Cardiac muscle cell (in vitro differentiated cells and primary cell): ENCODE results near the gene TOPAZ1. TPM values are rescaled to one million over a fixed set of nuclear protein-coding genes. Genes with fewer than 3 reads are reported as not detected.

Experiments used
- DNase-seq, 2 donors: peaks; one replicate each; pipeline versions ENCODE4 v3.0.0 to v3.0.0-alpha.2; 2010 to 2017; ENCODE audit warnings: low read depth in 1 of 2, low spot score in 1 of 2
- H3K27ac ChIP-seq: fragments of 200-600 bp; sonication (generic); 2 replicates; pipeline ENCODE4 v1.5.1; 2016
- H3K27me3 ChIP-seq: fragments of 200-600 bp; sonication (generic); 2 replicates; pipeline ENCODE4 v1.6.0; 2016; ENCODE audit warnings: control low read depth
- H3K36me3 ChIP-seq: fragments of 200-600 bp; sonication (generic); 2 replicates; pipeline ENCODE4 v1.5.1; 2016; ENCODE audit warnings: control low read depth
- H3K4me1 ChIP-seq: fragments of 200-600 bp; sonication (generic); 2 replicates; pipeline ENCODE4 v1.8.1; 2017; ENCODE audit warnings: low read depth, mild to moderate bottlenecking, mixed run types
- H3K4me3 ChIP-seq: fragments of 200-600 bp; sonication (generic); 2 replicates; pipeline ENCODE4 v1.5.1; 2016; ENCODE audit warnings: mild to moderate bottlenecking
- H3K9me3 ChIP-seq: fragments of 200-600 bp; sonication (generic); 2 replicates; pipeline ENCODE4 v1.5.1; 2017; ENCODE audit warnings: low read depth, mild to moderate bottlenecking, control low read depth
- CTCF ChIP-seq: IDR thresholded peaks from 2 replicates; pipeline ENCODE4 v1.5.1; 2012; ENCODE audit warnings: low read depth, mild to moderate bottlenecking, low read length
- polyA plus RNA-seq: library from polyadenylated mRNA; unstranded; fragments of >200 nt; fragmentation: Nextera tagmentation; extraction: Ambion mirVana; gene quantifications from 2 replicates; pipeline ENCODE4 v1.2.1, GENCODE V29; 2016
- total RNA-seq: library from RNA; depleted of rRNA; stranded (reverse); fragments of >200 nt; gene quantifications from 2 replicates; pipeline ENCODE4 v1.2.3, GENCODE V29; 2016

Gene TOPAZ1
- total and polyA plus RNA-seq, 2 experiments from 2014 or later = not detected

DNA sequence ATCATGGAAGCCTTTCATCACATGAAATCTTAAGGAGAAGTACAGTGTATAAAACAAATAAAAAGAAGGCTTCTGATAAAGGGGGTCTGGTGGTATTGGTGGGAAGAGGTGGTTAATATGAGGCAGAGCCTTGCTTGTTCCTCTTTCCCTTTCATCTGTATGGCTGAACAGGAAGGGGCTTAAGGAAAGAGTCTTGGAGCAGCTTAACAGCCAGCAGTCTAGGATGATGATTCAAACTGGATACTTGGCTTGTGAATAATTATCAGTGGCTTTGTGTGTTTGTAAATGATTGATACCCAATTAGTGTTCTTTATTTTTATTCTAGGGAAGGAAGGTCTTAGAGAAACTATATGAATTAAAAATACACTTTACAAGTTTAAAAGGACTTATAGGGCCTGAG, 67.8 kb downstream of the TOPAZ1 start:
- TF ChIP-seq CTCF = no peak
- no peak for DNase-seq
- H3K27me3 ChIP-seq = no peaks in the 10 kb centered on the region
- no peak overlapping the region for H3K4me3 ChIP-seq
- no peaks in the 10 kb centered on the region for H3K9me3 ChIP-seq
- H3K27ac ChIP-seq = no peak overlapping the region
- H3K36me3 ChIP-seq = no peaks in the 10 kb centered on the region
- no peaks in the 10 kb centered on the region for H3K4me1 ChIP-seq

DNA sequence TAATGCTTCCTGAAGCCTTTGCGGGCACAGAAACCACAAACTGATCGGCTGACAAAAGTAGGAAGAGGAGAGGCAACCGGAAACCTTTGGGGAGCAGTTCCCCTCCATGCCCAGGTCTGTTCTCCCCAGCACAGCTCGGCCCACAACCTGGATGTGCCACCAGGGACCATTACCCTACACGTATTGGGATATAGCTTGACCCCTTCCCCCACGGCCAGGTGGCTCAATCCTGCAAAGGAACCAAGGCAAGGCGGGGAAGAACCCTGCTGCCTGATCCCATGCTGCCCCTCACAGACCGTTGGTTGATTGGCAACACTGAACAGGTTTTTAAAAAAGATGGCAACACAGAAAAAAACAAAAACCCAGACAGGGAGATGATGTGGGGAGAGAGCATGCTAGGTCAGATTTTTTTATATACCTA, 77.2 kb downstream of the TOPAZ1 start:
- Histone ChIP-seq H3K9me3 (no peaks in the 10 kb centered on the region), H3K4me1 (no peaks in the 10 kb centered on the region), H3K27me3 (peaks cover 3% of the 10 kb centered on the region), H3K36me3 (no peaks in the 10 kb centered on the region), H3K4me3 (no peak overlapping the region), H3K27ac (no peak overlapping the region)
- TF ChIP-seq CTCF = no peak
- DNase-seq = no peak

DNA sequence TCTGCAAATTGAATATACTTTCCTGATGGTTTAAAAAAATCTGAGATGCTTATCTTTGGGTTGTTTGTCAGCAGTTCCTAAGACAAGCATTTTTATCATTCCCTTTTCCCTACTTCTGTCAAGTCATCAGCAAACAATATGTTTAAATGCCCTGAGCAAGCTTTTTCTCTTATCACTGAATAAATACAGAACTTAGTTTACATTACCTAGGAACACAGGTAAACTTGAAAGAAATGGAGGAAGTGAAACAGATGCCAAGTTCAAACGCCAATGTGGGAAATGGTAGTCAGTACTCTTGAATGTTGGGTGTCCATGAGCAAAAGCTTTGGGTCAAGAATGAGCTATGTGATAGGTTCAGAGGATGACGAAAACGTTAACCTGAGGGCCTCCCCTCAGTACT, 79.6 kb downstream of the TOPAZ1 start:
- Histone ChIP-seq H3K9me3 (no peaks in the 10 kb centered on the region), H3K27ac (no peak overlapping the region), H3K27me3 (peaks cover 3% of the 10 kb centered on the region), H3K4me3 (no peak overlapping the region), H3K4me1 (no peaks in the 10 kb centered on the region), H3K36me3 (no peaks in the 10 kb centered on the region)
- TF ChIP-seq CTCF = no peak
- DNase-seq = no peak

DNA sequence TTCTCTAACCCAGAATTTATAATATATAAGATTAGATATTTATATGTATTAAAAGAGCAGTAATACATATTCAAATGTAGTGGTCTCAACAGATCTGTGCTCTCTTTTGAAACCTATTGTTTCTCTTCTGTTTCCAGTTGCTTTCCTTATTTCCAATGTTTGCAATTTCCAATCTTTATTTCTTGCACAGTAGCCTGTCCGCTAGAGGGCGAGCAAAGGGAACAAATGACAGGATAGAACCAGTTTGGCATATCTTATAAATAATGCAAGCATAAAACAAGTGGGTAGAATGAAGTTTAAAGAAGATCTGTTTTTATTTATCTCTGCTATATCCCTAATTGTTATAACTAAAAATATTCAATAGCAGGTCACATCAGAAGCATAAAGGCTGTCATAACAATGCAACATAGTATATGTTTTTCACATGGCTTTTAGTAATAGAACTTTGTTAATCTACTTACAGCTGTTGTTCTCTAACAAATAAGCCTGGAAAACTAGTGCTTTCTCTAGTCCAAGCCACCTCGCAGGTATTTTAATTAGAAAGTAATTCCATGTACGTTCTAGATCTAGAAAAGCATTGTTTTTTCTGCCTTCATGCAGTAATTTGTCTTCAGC, 81.8 kb downstream of the TOPAZ1 start:
- no peaks in the 10 kb centered on the region for H3K36me3 ChIP-seq
- no peak overlapping the region for H3K4me3 ChIP-seq
- no peaks in the 10 kb centered on the region for H3K9me3 ChIP-seq
- H3K27ac ChIP-seq = no peak overlapping the region
- peaks cover 3% of the 10 kb centered on the region for H3K27me3 ChIP-seq
- no peaks in the 10 kb centered on the region for H3K4me1 ChIP-seq
- TF ChIP-seq CTCF = peak; percentile 88
- DNase-seq = peak; percentile 72 to 83

- no peaks in the 10 kb centered on the region for H3K36me3 ChIP-seq
- H3K27me3 ChIP-seq = peaks cover 3% of the 10 kb centered on the region
- no peaks in the 10 kb centered on the region for H3K9me3 ChIP-seq
- no peak overlapping the region for H3K27ac ChIP-seq
- TF ChIP-seq CTCF = no peak
- H3K4me1 ChIP-seq = no peaks in the 10 kb centered on the region
- no peak overlapping the region for H3K4me3 ChIP-seq
- no peak for DNase-seq
These were observed 82.9 kb downstream of the TOPAZ1 start for GRCh38 chr3:44324584-44324983.
